Measurements from ENCODE around the gene QSOX1.

DNA sequence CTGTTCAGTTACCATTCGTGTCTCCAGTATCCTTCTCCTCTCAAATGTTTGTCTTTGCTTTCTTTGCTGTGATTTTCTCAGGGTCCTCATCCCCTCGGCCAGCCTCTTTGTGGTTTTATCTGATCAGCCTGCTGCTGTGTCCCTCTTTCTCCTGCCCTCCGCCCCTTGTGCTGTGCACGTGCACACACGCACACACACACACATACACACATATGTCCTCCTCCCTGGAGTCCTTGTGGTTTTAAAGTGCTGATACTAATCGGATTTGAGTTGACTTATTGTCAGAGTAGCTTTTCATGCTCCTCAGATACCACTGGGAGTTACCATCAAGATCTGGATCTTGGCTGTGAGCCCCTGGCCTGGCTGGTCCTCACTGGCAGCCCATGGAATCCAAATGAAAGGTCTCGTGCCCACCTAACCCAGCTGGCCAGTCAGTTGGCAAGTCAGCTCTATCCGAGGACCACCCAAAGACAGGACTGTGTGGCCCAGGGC is 34.1 kb downstream of the QSOX1 start:
- TF ChIP-seq CTCF (conservative IDR thresholded peaks at IDR 0.05) (no peak), EZH2 (IDR thresholded peaks at IDR 0.05; ENCODE audit: low read depth) (no peak)
